AG04450 (cell line): ENCODE results near the gene OR7C1. TPM values are rescaled to one million over a fixed set of nuclear protein-coding genes. Genes with fewer than 3 reads are reported as not detected.
"Not testable (repeated sequence)": the region's sequence is repeated elsewhere in the genome, so short reads cannot be mapped to it uniquely, and the experiment has no call there.

Source experiments
- CTCF ChIA-PET: fragments of 300-600, 350-600 bp; formaldehyde crosslinking; extraction: SDS; loops from one replicate; lab custom pipeline; 2022; ENCODE audit warnings: antibody characterized with exemption, inconsistent platforms; lab: Charles Lee
- POLR2A ChIA-PET: fragments of 350-600 bp; formaldehyde crosslinking; extraction: SDS; loops from one replicate; lab custom pipeline; 2021; ENCODE audit warnings: antibody characterized with exemption, inconsistent platforms; lab: Yijun Ruan, JAX
- DNase-seq: peaks from one replicate; pipeline ENCODE4 v3.0.0-alpha.2; 2011; ENCODE audit warnings: low read depth, low spot score
- H3K27ac ChIP-seq: one replicate; pipeline ENCODE4 v1.5.1; 2012; ENCODE audit warnings: low read depth, low read length, control low read depth
- H3K27me3 ChIP-seq: one replicate; pipeline ENCODE4 v1.6.0; 2012; ENCODE audit warnings: low read length; ENCODE audit not compliant: control insufficient read depth, insufficient read depth
- H3K4me3 ChIP-seq: 2 replicates; pipeline ENCODE4 v1.5.1; 2011; ENCODE audit warnings: mild to moderate bottlenecking, low read depth, low read length, control low read depth
- H3K9me3 ChIP-seq: 2 replicates; pipeline ENCODE4 v1.5.1; 2012; ENCODE audit warnings: low read length; ENCODE audit not compliant: control insufficient read depth, insufficient read depth
- CTCF ChIP-seq: IDR thresholded peaks from 2 replicates; pipeline ENCODE4 v1.5.1; 2011; ENCODE audit warnings: low read depth, low read length, control low read depth, inconsistent platforms
- polyA plus RNA-seq: library from polyadenylated mRNA; depleted of rRNA; stranded (reverse); fragments of >200 nt; gene quantifications from 2 replicates; pipeline ENCODE4 v1.2.3, GENCODE V29; 2011

OR7C1 gene
- polyA plus RNA-seq, 1 experiment, result not detected

DNA sequence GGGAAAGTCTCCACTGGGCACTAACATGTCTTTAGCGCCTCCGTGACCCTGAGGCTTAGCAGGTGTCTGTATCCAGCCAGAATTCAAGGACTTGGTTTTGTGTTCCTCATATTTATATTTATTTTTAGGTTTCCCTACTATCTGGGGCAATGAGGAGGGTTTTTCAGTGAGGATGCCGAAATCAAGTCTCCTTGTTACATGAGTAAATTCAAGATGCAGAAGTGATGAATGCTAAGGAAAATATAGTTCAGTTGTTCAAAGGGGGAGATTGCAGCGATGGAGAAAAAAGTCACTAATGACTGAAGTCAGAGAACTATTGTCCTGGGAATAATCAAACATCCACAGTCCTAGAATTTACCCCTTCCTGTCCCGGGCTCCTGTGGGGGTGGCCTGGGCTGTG, 55.8 kb downstream of the OR7C1 start:
- Histone ChIP-seq H3K27me3 (peaks cover 7% of the 10 kb centered on the region), H3K27ac (no peak overlapping the region), H3K9me3 (no peaks in the 10 kb centered on the region; the same call in 1 of the 2 replicates), H3K4me3 (no peak overlapping the region)
- CTCF ChIA-PET, result no interaction called here
- TF ChIP-seq CTCF, result no peak
- DNase-seq, result no peak
- POLR2A ChIA-PET, result no interaction called here

- H3K27me3 ChIP-seq, H3K4me3 ChIP-seq, H3K9me3 ChIP-seq, POLR2A ChIA-PET, CTCF ChIA-PET, DNase-seq, H3K27ac ChIP-seq: not testable (repeated sequence)
Measured at GRCh38 chr19:14778110-14778845, 56.7 kb downstream of the OR7C1 start, which contains the start of gene ADGRE2. ADGRE2 (minus strand) TSS chr19:14778560; CDS start chr19:14776756, 1,804 bp downstream.

DNA sequence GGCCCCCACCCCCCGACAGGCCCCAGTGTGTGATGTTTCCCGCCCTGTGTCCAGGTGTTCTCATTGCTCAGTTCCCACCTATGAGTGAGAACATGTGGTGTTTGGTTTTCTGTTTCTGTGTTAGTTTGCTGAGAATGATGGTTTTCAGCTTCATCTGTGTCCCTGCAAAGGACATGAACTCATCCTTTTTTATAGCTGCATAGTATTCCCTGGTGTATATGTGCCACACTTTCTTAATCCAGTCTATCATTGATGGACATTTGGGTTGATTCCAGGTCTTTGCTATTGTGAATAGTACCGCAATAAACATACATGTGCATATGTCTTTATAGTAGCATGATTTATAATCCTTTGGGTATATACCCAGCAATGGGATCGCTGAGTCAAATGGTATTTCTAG, 57.3 kb downstream of the OR7C1 start:
- CTCF ChIA-PET, H3K9me3 ChIP-seq, DNase-seq, POLR2A ChIA-PET, H3K27ac ChIP-seq, H3K4me3 ChIP-seq, H3K27me3 ChIP-seq: not testable (repeated sequence)

GRCh38 chr19:14775869-14776586, 59.0 kb downstream of the OR7C1 start:
- TF ChIP-seq CTCF, result no peak
- no peaks in the 10 kb centered on the region; the same call in 1 of the 2 replicates for H3K9me3 ChIP-seq
- CTCF ChIA-PET, result no interaction called here
- H3K27me3 ChIP-seq, result peaks cover 7% of the 10 kb centered on the region
- H3K4me3 ChIP-seq, result no peak overlapping the region
- no peak for DNase-seq
- no peak overlapping the region for H3K27ac ChIP-seq
- POLR2A ChIA-PET, result no interaction called here

DNA sequence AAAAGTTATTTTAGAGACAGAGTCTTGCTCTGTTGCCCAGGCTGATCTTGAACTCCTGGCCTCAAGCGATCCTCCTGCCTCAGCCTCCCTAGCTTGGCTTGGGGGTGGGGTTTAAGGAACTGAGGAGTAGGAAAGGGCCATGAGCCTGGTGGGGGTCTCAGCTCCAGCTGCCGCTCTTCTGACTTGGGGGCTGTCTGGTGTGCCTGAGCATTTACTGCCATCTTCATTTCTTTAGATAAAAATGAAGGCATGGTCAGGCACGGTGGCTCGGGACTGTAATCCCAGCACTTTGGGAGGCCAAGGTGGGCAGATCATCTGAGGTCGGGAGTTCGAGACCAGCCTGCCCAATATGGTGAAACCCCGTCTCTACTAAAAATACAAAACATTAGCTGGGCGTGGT, 59.7 kb downstream of the OR7C1 start:
- H3K27ac ChIP-seq, H3K4me3 ChIP-seq, H3K9me3 ChIP-seq, CTCF ChIA-PET, POLR2A ChIA-PET, H3K27me3 ChIP-seq, DNase-seq: not testable (repeated sequence)

DNA sequence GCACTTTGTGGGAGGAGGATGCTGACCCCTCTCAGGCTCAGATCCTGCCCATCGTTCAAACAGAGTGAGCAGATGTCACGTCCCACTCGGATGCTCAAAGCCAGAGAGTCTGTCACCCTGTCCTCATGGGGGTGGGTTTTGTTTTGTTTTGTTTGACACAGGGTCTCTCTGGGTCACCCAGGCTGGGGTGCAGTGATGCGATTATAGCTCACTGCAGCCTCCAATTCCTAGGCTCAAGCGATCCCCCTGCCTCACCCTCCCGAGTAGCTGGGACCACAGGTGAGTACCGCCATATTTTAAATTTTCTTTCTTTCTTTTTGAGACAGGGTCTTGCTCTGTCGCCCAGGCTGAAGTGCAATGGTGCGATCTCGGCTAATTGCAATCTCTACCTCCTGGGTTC, 60.6 kb downstream of the OR7C1 start:
- Histone ChIP-seq H3K4me3 (no peak overlapping the region), H3K9me3 (no peaks in the 10 kb centered on the region; the same call in 1 of the 2 replicates), H3K27me3 (peaks cover 7% of the 10 kb centered on the region), H3K27ac (no peak overlapping the region)
- POLR2A ChIA-PET, result no interaction called here
- no peak for DNase-seq
- no peak for TF ChIP-seq CTCF
- CTCF ChIA-PET, result no interaction called here

GRCh38 chr19:14773722-14774121, 61.3 kb downstream of the OR7C1 start:
- H3K27me3 ChIP-seq, H3K9me3 ChIP-seq, CTCF ChIA-PET, DNase-seq, POLR2A ChIA-PET, H3K4me3 ChIP-seq, H3K27ac ChIP-seq: not testable (repeated sequence)
